IMR-90 (cell line): ENCODE data around the gene NOD1. TPM values are rescaled to one million over a fixed set of nuclear protein-coding genes. Genes with fewer than 3 reads are reported as not detected.

Experiments used
- ATAC-seq: fragments of 200-7000 bp; cut with Tn5 transposase; 2 replicates; pipeline ENCODE4 v1.9.1; 2020; ENCODE audit warnings: low read depth, mild to moderate bottlenecking, moderate library complexity
- BruUV-seq: library from RNA; stranded (reverse); fragments of 400-500 nt; replicated peaks from 2 replicates; lab custom pipeline; 2021; lab: Mats Ljungman, UMichigan
- CTCF ChIA-PET: fragments of 300-600 bp; formaldehyde crosslinking; extraction: SDS; loops from one replicate; lab custom pipeline; 2021; ENCODE audit warnings: antibody characterized with exemption; lab: Yijun Ruan, JAX
- POLR2A ChIA-PET: fragments of 300-600 bp; sonication (Branson Sonifier 250); formaldehyde crosslinking; loops from one replicate; lab custom pipeline; 2022; ENCODE audit warnings: antibody characterized with exemption; ENCODE audit not compliant: unreplicated experiment; lab: Charles Lee
- DNase-seq: peaks from one replicate; pipeline ENCODE4 v3.0.0; 2013
- H2AFZ ChIP-seq: replicated peaks from 2 replicates; pipeline ENCODE3; 2013; ENCODE audit warnings: low read length, mild to moderate bottlenecking; ENCODE audit not compliant: poor library complexity
- H2AK5ac ChIP-seq: 2 replicates; pipeline ENCODE4 v1.6.1; 2013; ENCODE audit warnings: low read depth, low read length, inconsistent platforms
- H2AK9ac ChIP-seq: replicated peaks from 2 replicates; pipeline ENCODE3; 2013; ENCODE audit warnings: mild to moderate bottlenecking, low read depth, low read length, moderate library complexity; ENCODE audit not compliant: poor library complexity
- H2BK120ac ChIP-seq: 2 replicates; pipeline ENCODE4 v1.6.1; 2013; ENCODE audit warnings: low read depth, low read length, inconsistent platforms
- H2BK15ac ChIP-seq: 3 replicates; pipeline ENCODE4 v1.6.1; 2013; ENCODE audit warnings: low read depth, low read length, inconsistent platforms
- H2BK20ac ChIP-seq: 2 replicates; pipeline ENCODE4 v1.6.1; 2013; ENCODE audit warnings: low read depth, mild to moderate bottlenecking, inconsistent platforms, low read length, moderate library complexity
- H2BK5ac ChIP-seq: 2 replicates; pipeline ENCODE4 v1.6.1; 2013; ENCODE audit warnings: mild to moderate bottlenecking, low read depth, low read length, inconsistent platforms; ENCODE audit not compliant: poor library complexity, severe bottlenecking
- H3K14ac ChIP-seq: replicated peaks from 2 replicates; pipeline ENCODE4 v1.6.1; 2013; ENCODE audit warnings: low read depth, low read length, inconsistent platforms
- H3K18ac ChIP-seq: 2 replicates; pipeline ENCODE4 v1.6.1; 2013; ENCODE audit warnings: low read depth, low read length, control low read depth
- H3K23ac ChIP-seq: 2 replicates; pipeline ENCODE4 v1.6.1; 2013; ENCODE audit warnings: low read depth, low read length, inconsistent platforms
- H3K27ac ChIP-seq: 2 replicates; pipeline ENCODE4 v1.5.1; 2013; ENCODE audit warnings: mild to moderate bottlenecking, control low read depth, low read length; ENCODE audit not compliant: insufficient read depth
- H3K27me3 ChIP-seq: 2 replicates; pipeline ENCODE4 v1.6.1; 2013; ENCODE audit warnings: low read length; ENCODE audit not compliant: control insufficient read depth, insufficient read depth
- H3K36me3 ChIP-seq: 2 replicates; pipeline ENCODE4 v1.6.1; 2013; ENCODE audit warnings: low read length, mixed read lengths; ENCODE audit not compliant: control insufficient read depth, insufficient read depth
- H3K4ac ChIP-seq: 2 replicates; pipeline ENCODE4 v1.6.1; 2013; ENCODE audit warnings: low read depth, low read length, inconsistent platforms
- H3K4me1 ChIP-seq: 2 replicates; pipeline ENCODE4 v1.6.1; 2013; ENCODE audit warnings: low read length, mixed read lengths; ENCODE audit not compliant: control insufficient read depth, insufficient read depth
- H3K4me2 ChIP-seq: 2 replicates; pipeline ENCODE4 v1.6.1; 2013; ENCODE audit warnings: low read depth, mild to moderate bottlenecking, control low read depth, low read length, moderate library complexity
- H3K4me3 ChIP-seq: 2 replicates; pipeline ENCODE4 v1.5.1; 2013; ENCODE audit warnings: low read depth, mild to moderate bottlenecking, control low read depth, low read length, moderate library complexity; ENCODE audit not compliant: insufficient read depth
- H3K56ac ChIP-seq: 2 replicates; pipeline ENCODE4 v1.6.1; 2013; ENCODE audit warnings: low read length, inconsistent platforms; ENCODE audit not compliant: insufficient read depth; ENCODE audit errors: extremely low read depth
- H3K79me1 ChIP-seq, 2 experiments: 2 replicates each; pipeline ENCODE4 v1.6.1; 2013; ENCODE audit warnings: low read length in 2 of 2, inconsistent platforms in 1 of 2, low read depth in 1 of 2
- H3K9ac ChIP-seq: 2 replicates; pipeline ENCODE4 v1.6.1; 2013; ENCODE audit warnings: low read depth, low read length, control low read depth
- H3K9me1 ChIP-seq: 2 replicates; pipeline ENCODE4 v1.6.1; 2013; ENCODE audit warnings: low read length, inconsistent platforms; ENCODE audit not compliant: insufficient read depth
- H3K9me3 ChIP-seq: 2 replicates; pipeline ENCODE4 v1.6.1; 2013; ENCODE audit warnings: low read length; ENCODE audit not compliant: control insufficient read depth, insufficient read depth
- H4K20me1 ChIP-seq: 2 replicates; pipeline ENCODE4 v1.6.1; 2013; ENCODE audit warnings: low read length, inconsistent platforms; ENCODE audit not compliant: insufficient read depth
- H4K5ac ChIP-seq: 2 replicates; pipeline ENCODE4 v1.6.1; 2013; ENCODE audit warnings: mild to moderate bottlenecking, low read depth, low read length, control low read depth
- H4K8ac ChIP-seq, 2 experiments: 2 replicates each; pipeline ENCODE4 v1.6.1; 2013; ENCODE audit warnings: low read depth in 2 of 2, low read length in 2 of 2, control low read depth in 1 of 2, inconsistent platforms in 1 of 2
- H4K91ac ChIP-seq: 2 replicates; pipeline ENCODE4 v1.6.1; 2013; ENCODE audit warnings: low read depth, low read length, inconsistent platforms; ENCODE audit not compliant: insufficient read depth
- BHLHE40 ChIP-seq: fragments of 150-350 bp; IDR thresholded peaks from 2 replicates; pipeline ENCODE4 v1.6.1; 2016; ENCODE audit warnings: mild to moderate bottlenecking, low read depth, low read length
- CEBPB ChIP-seq: IDR thresholded peaks from 2 replicates; pipeline ENCODE4 v1.6.1; 2012; ENCODE audit warnings: low read depth, low read length, improper control_type of control experiment
- CHD1 ChIP-seq: IDR thresholded peaks from 2 replicates; pipeline ENCODE4 v1.6.1; 2012; ENCODE audit warnings: low read depth, low read length, improper control_type of control experiment
- CTCF ChIP-seq: conservative IDR thresholded peaks from 2 replicates; pipeline ENCODE4 v1.5.1; 2012; ENCODE audit warnings: mild to moderate bottlenecking, low read depth, low read length, improper control_type of control experiment
- ELK1 ChIP-seq: fragments of 150-350 bp; IDR thresholded peaks from 2 replicates; pipeline ENCODE4 v1.6.1; 2016; ENCODE audit warnings: low read depth, mild to moderate bottlenecking, low read length, moderate library complexity, borderline replicate concordance
- FOS ChIP-seq: fragments of 150-350 bp; IDR thresholded peaks from 2 replicates; pipeline ENCODE4 v1.6.1; 2016; ENCODE audit warnings: low read depth, low read length
- MAFK ChIP-seq: IDR thresholded peaks from 2 replicates; pipeline ENCODE4 v1.6.1; 2012; ENCODE audit warnings: low read depth, low read length, improper control_type of control experiment
- MAZ ChIP-seq: IDR thresholded peaks from 2 replicates; pipeline ENCODE4 v1.6.1; 2012; ENCODE audit warnings: low read depth, mild to moderate bottlenecking, low read length, improper control_type of control experiment, moderate library complexity, borderline replicate concordance
- MXI1 ChIP-seq: IDR thresholded peaks from 2 replicates; pipeline ENCODE4 v1.6.1; 2012; ENCODE audit warnings: low read depth, mild to moderate bottlenecking, low read length, moderate library complexity, borderline replicate concordance
- NFE2L2 ChIP-seq: fragments of 150-350 bp; IDR thresholded peaks from 2 replicates; pipeline ENCODE4 v1.6.1; 2016; ENCODE audit warnings: low read depth, mild to moderate bottlenecking, low read length
- POLR2A ChIP-seq: IDR thresholded peaks from 2 replicates; pipeline ENCODE4 v1.6.1; 2012; ENCODE audit warnings: mild to moderate bottlenecking, low read depth, low read length
- RAD21 ChIP-seq: IDR thresholded peaks from 2 replicates; pipeline ENCODE4 v1.6.1; 2012; ENCODE audit warnings: low read length, improper control_type of control experiment
- RCOR1 ChIP-seq: IDR thresholded peaks from 2 replicates; pipeline ENCODE4 v1.6.1; 2012; ENCODE audit warnings: mild to moderate bottlenecking, low read length, improper control_type of control experiment; ENCODE audit not compliant: insufficient replicate concordance
- RFX5 ChIP-seq: IDR thresholded peaks from 2 replicates; pipeline ENCODE4 v1.8.0; 2012; ENCODE audit warnings: low read depth, mild to moderate bottlenecking, low read length, moderate library complexity
- SMC3 ChIP-seq: fragments of 150-350 bp; IDR thresholded peaks from 2 replicates; pipeline ENCODE4 v1.6.1; 2016; ENCODE audit warnings: low read depth, mild to moderate bottlenecking, antibody characterized with exemption, low read length, moderate library complexity
- WGBS, 2 experiments: methylation state at CpG; one replicate each; pipeline versions ENCODE4 v1.1.5 to v1.1.7; 2013; ENCODE audit warnings: missing lambda C conversion rate in 2 of 2; ENCODE audit not compliant: insufficient read length in 1 of 2; ENCODE audit errors: extremely low coverage in 2 of 2; 5-methylcytosine and 5-hydroxymethylcytosine counted together
- dilution Hi-C: fragments of 300-500 bp; cut with HindIII; formaldehyde crosslinking; loops from one replicate; pipeline ENCODE4 v1.14.3; 2018; ENCODE audit warnings: low sequenced_read_pairs; ENCODE audit not compliant: unreplicated experiment
- in situ Hi-C: fragments of 300-500 bp; cut with MboI; formaldehyde crosslinking; loops from 3 replicates; pipeline ENCODE4 v1.14.3; 2019; ENCODE audit warnings: low sequenced_read_pairs, inconsistent platforms, mixed read lengths
- intact Hi-C: fragments of 100-400 bp; cut with micrococcal nuclease; formaldehyde crosslinking; loops from 2 replicates; pipeline ENCODE4 v1.10.0; 2022
- polyA plus RNA-seq, 3 experiments: library from polyadenylated mRNA; depleted of rRNA; stranded (reverse); fragments of >200 nt; gene quantifications; 2 replicates each; pipeline ENCODE4 v1.2.3, GENCODE V29; 2012; ENCODE audit warnings: low replicate concordance in 1 of 3
- total RNA-seq: library from RNA; depleted of rRNA; stranded (reverse); fragments of >200 nt; gene quantifications from 2 replicates; pipeline ENCODE4 v1.2.3, GENCODE V29; 2012
- TF ChIP-seq, protein P1 (sequence below): fragments of 150-350 bp; IDR thresholded peaks from 2 replicates; pipeline ENCODE4 v1.6.1; 2017; ENCODE audit warnings: mild to moderate bottlenecking, antibody characterized with exemption, low read length, low read depth

The NOD1 gene
- total and polyA plus RNA-seq, 2 of the 4 experiments (the other 2 are of a cell fraction): 1.8 to 3.0 TPM

DNA sequence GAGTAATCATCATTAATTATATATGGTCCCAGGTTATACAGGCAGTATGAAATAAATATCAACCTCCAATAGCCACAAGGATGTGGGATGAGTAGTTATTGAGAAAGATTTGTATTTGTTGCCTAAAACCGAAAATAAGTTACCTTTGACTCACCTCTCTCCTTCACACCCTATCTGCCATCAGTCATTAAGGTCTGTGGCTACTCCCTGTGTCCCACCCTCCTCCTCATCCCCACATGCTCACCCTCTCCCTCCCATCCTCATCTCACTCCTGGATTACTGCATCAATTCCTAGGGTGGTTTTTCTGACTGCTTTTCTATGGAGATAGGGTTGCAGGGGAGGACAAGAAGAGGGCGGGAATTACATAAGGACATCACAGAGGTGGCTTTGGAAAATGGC is 35.2 kb upstream of the NOD1 start:
- Histone ChIP-seq H3K56ac (no peak overlapping the region), H3K4me1 (no peaks in the 10 kb centered on the region), H3K18ac (no peak overlapping the region), H3K27me3 (no peaks in the 10 kb centered on the region), H3K9me3 (no peaks in the 10 kb centered on the region), H2AFZ (no peak overlapping the region), H3K36me3 (no peaks in the 10 kb centered on the region), H4K91ac (no peak overlapping the region), H3K9ac (no peak overlapping the region), H3K27ac (no peak overlapping the region), H3K4me3 (no peak overlapping the region), H3K9me1 (no peaks in the 10 kb centered on the region), H2BK15ac (no peak overlapping the region), H2BK20ac (no peak overlapping the region), H3K23ac (no peak overlapping the region), H2BK5ac (no peak overlapping the region), H3K4me2 (no peak overlapping the region), H3K79me1 (no peaks in the 10 kb centered on the region), H2BK120ac (no peak overlapping the region), H3K4ac (no peak overlapping the region), H2AK5ac (no peak overlapping the region), H4K5ac (no peak overlapping the region), H4K20me1 (no peaks in the 10 kb centered on the region), H2AK9ac (no peak overlapping the region), H3K14ac (no peak overlapping the region), H4K8ac (no peak overlapping the region)
- no peak for DNase-seq
- POLR2A ChIA-PET: no interaction called here
- intact Hi-C loops: no loop called here
- no CpG with 5 or more reads among the region's 2 CpGs for WGBS, 2 experiments
- in situ Hi-C loops: no loop called here
- no peak for ATAC-seq
- dilution Hi-C loops: no loop called here
- TF ChIP-seq FOS (no peak), RAD21 (no peak), MAZ (no peak), MXI1 (no peak), SMC3 (no peak), POLR2A (no peak), NFE2L2 (no peak), RFX5 (no peak), CTCF (no peak), BHLHE40 (no peak), MAFK (no peak), CEBPB (no peak), ELK1 (no peak), CHD1 (no peak), RCOR1 (no peak)
- TF ChIP-seq, protein P1, sequence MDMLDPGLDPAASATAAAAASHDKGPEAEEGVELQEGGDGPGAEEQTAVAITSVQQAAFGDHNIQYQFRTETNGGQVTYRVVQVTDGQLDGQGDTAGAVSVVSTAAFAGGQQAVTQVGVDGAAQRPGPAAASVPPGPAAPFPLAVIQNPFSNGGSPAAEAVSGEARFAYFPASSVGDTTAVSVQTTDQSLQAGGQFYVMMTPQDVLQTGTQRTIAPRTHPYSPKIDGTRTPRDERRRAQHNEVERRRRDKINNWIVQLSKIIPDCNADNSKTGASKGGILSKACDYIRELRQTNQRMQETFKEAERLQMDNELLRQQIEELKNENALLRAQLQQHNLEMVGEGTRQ: no peak
- CTCF ChIA-PET: interaction anchor here (1.3 kb wide), 1 partner anchor 50 kb away, joined by 3 read pairs; no protein-coding TSS in a partner anchor
- no TSS peak for BruUV-seq
